Activated effector memory CD4-positive, alpha-beta T cell treated with anti-CD3 and anti-CD28 coated beads, Interleukin-2, amount 50 U/mL, for 16 hours (primary cell): ENCODE measurements around the gene C10orf67.
A peak's percentile ranks its signal among the peaks of the same experiment; 100 is the strongest.

Experiments
- DNase-seq: peaks from one replicate; pipeline ENCODE4 v3.0.0-alpha.2; 2020

The C10orf67 gene

GRCh38 chr10:23194966-23195845 is 149.4 kb downstream of the C10orf67 start:
- DNase-seq: no peak

GRCh38 chr10:23194471-23194965 is 150.1 kb downstream of the C10orf67 start:
- DNase-seq: no peak

GRCh38 chr10:23193435-23194074 is 151.0 kb downstream of the C10orf67 start:
- no peak for DNase-seq

- DNase-seq: no peak
These were observed 151.7 kb downstream of the C10orf67 start for GRCh38 chr10:23192712-23193434.

- no peak for DNase-seq
These were observed 152.6 kb downstream of the C10orf67 start, which contains the start of gene PTF1A for GRCh38 chr10:23191764-23192711. Gene PTF1A (plus strand): TSS chr10:23192312. CDS start chr10:23192531, 219 bp downstream.

- no peak for DNase-seq
These were observed 153.5 kb downstream of the C10orf67 start for GRCh38 chr10:23190872-23191763.

- no peak for DNase-seq
These were observed 155.6 kb downstream of the C10orf67 start for GRCh38 chr10:23189024-23189423.

GRCh38 chr10:23187155-23187554 is 157.4 kb downstream of the C10orf67 start:
- DNase-seq: no peak

GRCh38 chr10:23186697-23187096 is 157.9 kb downstream of the C10orf67 start:
- no peak for DNase-seq

GRCh38 chr10:23186178-23186577 is 158.4 kb downstream of the C10orf67 start:
- DNase-seq: no peak

GRCh38 chr10:23174977-23175512 is 169.6 kb downstream of the C10orf67 start:
- no peak for DNase-seq

- DNase-seq: no peak
These were observed 170.3 kb downstream of the C10orf67 start for GRCh38 chr10:23174074-23174976.

GRCh38 chr10:23173214-23174073 is 171.2 kb downstream of the C10orf67 start:
- no peak for DNase-seq

- no peak for DNase-seq
These were observed 172.0 kb downstream of the C10orf67 start for GRCh38 chr10:23172429-23173213.

- DNase-seq: no peak
These were observed 173.2 kb downstream of the C10orf67 start for GRCh38 chr10:23171232-23171876.

GRCh38 chr10:23158370-23158769 is 186.2 kb downstream of the C10orf67 start:
- peak; percentile 70 for DNase-seq

- no peak for DNase-seq
These were observed 186.8 kb downstream of the C10orf67 start for GRCh38 chr10:23157691-23158369.
